Right atrium auricular region (tissue), 2 donors: ENCODE measurements around the gene GADL1. TPM values are rescaled to one million over a fixed set of nuclear protein-coding genes. Genes with fewer than 3 reads are reported as not detected.
A peak's percentile ranks its signal among the peaks of the same experiment; 100 is the strongest.

Source experiments
- DNase-seq: peaks from one replicate; pipeline ENCODE4 v3.0.0-alpha.2; 2019; ENCODE audit warnings: low spot score
- H3K27ac ChIP-seq, 2 donors: fragments of 200-600 bp; sonication (generic); 1 replicate in 1 of 2; 2 replicates in 1 of 2; pipeline ENCODE4 v1.5.1; 2016 to 2019
- H3K27me3 ChIP-seq, 2 donors: fragments of 200-600 bp; sonication (generic); one replicate each; pipeline versions ENCODE4 v1.5.1 to v1.6.0; 2017 to 2019
- H3K36me3 ChIP-seq: fragments of 200-600 bp; sonication (generic); one replicate; pipeline ENCODE4 v1.5.1; 2016
- H3K4me1 ChIP-seq, 2 donors: fragments of 200-600 bp; sonication (generic); one replicate each; pipeline versions ENCODE4 v1.5.1 to v1.6.0; 2017 to 2019
- H3K4me3 ChIP-seq, 2 donors: fragments of 200-600 bp; sonication (generic); 1 replicate in 1 of 2; 2 replicates in 1 of 2; pipeline ENCODE4 v1.5.1; 2017 to 2019; ENCODE audit warnings: mild to moderate bottlenecking in 1 of 2, moderate library complexity in 1 of 2
- H3K9me3 ChIP-seq, 2 donors: fragments of 200-600 bp; sonication (generic); one replicate each; pipeline ENCODE4 v1.5.1; 2019
- total RNA-seq, 2 donors: library from RNA; depleted of rRNA; stranded (reverse); fragments of >200 nt; gene quantifications; one replicate each; pipeline ENCODE4 v1.1.0, GENCODE V29; 2016
- TF ChIP-seq, protein P1 (sequence below), 2 donors: fragments of 200-600 bp; sonication (generic); IDR thresholded peaks; one replicate each; pipeline ENCODE4 v1.5.1; 2019; ENCODE audit warnings: antibody characterized with exemption in 2 of 2

The GADL1 gene
- total RNA-seq, 2 donors from 2014 or later: not detected

DNA sequence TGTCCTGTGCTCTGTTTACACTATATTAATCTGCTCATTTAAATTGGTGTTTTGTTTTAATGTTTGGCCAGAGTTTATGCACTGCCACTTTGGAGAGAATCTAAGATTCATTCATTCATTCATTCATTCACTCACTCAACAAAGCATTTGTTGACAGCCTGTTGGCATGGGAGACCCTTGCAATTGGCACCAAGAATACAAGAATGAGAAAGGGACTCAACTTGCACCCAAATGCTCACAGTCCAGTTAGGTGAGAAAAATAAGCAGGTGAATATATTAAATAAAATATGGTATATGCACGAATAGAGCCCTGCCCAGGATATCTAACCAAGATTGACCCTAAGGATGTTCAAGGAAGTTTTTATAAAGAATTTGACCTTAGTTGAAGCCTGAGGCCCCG, 207.7 kb downstream of the GADL1 start:
- Histone ChIP-seq H3K9me3 (no peaks in the 10 kb centered on the region), H3K27ac (no peak overlapping the region), H3K36me3 (peaks cover 54% of the 10 kb centered on the region), H3K27me3 (no peaks in the 10 kb centered on the region), H3K4me3 (no peak overlapping the region), H3K4me1 (peaks cover 0 to 95% of the 10 kb centered on the region in 2 donors)
- TF ChIP-seq, protein P1, sequence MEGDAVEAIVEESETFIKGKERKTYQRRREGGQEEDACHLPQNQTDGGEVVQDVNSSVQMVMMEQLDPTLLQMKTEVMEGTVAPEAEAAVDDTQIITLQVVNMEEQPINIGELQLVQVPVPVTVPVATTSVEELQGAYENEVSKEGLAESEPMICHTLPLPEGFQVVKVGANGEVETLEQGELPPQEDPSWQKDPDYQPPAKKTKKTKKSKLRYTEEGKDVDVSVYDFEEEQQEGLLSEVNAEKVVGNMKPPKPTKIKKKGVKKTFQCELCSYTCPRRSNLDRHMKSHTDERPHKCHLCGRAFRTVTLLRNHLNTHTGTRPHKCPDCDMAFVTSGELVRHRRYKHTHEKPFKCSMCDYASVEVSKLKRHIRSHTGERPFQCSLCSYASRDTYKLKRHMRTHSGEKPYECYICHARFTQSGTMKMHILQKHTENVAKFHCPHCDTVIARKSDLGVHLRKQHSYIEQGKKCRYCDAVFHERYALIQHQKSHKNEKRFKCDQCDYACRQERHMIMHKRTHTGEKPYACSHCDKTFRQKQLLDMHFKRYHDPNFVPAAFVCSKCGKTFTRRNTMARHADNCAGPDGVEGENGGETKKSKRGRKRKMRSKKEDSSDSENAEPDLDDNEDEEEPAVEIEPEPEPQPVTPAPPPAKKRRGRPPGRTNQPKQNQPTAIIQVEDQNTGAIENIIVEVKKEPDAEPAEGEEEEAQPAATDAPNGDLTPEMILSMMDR (IDR thresholded peaks at IDR 0.05): no peak
- DNase-seq: no peak

DNA sequence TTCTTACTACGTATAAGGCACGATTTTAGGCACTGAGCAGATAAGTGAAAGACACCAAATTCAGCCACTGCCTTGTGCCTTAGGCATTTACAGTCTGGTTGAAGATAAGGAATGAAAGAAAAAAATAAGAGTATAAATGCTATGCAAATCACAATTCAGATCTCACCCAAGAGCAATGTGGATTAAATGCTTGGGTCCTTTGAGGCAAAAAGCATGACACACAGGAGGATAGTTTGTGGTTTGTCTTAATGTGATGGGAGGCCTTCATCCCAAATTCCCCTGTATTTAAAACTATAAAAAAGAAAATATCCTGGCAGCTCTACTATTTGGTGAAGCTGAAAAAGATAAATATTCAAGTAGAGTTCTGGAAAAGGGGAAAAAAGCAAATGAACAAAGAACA, 208.3 kb downstream of the GADL1 start:
- TF ChIP-seq, protein P1 (IDR thresholded peaks at IDR 0.05): no peak

DNA sequence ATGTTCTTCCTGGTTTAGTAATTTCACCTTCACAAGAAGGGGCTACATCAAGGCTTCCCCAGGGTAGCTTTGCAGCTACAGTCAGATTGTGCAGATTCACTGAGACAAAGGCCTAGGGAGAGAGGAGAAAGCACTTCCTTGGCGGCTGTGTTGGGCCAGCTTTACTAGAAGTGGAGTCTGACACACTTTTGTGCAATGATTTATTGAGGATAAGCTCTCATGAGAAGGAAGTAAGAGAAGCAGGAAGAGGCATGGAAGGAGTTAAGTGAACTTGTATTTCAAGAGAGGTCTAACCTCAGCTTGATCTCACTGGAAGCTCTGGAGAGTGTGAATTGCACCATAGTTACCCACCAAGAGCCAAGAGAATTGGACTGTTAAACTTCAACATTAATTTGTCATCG, 209.2 kb downstream of the GADL1 start:
- DNase-seq: no peak
- H3K36me3 ChIP-seq: peaks cover 38% of the 10 kb centered on the region
- H3K9me3 ChIP-seq: no peaks in the 10 kb centered on the region
- no peak overlapping the region for H3K4me3 ChIP-seq
- H3K27me3 ChIP-seq: no peaks in the 10 kb centered on the region
- peaks cover 0 to 95% of the 10 kb centered on the region in 2 donors for H3K4me1 ChIP-seq
- TF ChIP-seq, protein P1 (IDR thresholded peaks at IDR 0.05): no peak
- peak overlapping the region; percentile 31 to 48 for H3K27ac ChIP-seq

More for the DNA sequence above, 208.3 kb downstream of the GADL1 start:
- Histone ChIP-seq H3K36me3 (peaks cover 48% of the 10 kb centered on the region), H3K9me3 (no peaks in the 10 kb centered on the region), H3K27ac (no peak overlapping the region), H3K4me3 (no peak overlapping the region), H3K4me1 (peaks cover 0 to 95% of the 10 kb centered on the region in 2 donors), H3K27me3 (no peaks in the 10 kb centered on the region)
- no peak for DNase-seq

DNA sequence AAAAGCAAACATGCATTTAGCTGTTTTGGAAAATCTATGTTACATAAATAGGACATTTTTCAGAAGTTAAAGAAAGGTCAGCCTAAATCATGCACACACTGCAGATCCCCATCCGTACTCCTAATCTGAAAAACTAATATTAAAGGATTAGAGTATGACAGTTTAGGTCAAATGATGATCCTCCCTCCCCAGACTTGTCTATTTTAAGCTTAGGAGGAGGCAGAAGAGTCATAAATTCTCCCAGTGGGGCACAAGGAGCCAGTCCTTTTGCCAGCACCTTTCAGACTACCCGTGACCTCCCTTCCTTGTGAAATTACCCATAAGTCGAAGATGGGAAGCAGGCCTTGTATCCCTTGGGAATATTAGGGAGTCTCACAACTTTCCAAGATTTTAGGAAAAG, 210.1 kb downstream of the GADL1 start:
- Histone ChIP-seq H3K9me3 (no peaks in the 10 kb centered on the region), H3K27ac (peak overlapping the region; percentile 31 to 48), H3K4me3 (no peak overlapping the region), H3K4me1 (peaks cover 0 to 95% of the 10 kb centered on the region in 2 donors), H3K27me3 (no peaks in the 10 kb centered on the region), H3K36me3 (peaks cover 34% of the 10 kb centered on the region)
- TF ChIP-seq, protein P1 (IDR thresholded peaks at IDR 0.05): no peak
- DNase-seq: no peak

DNA sequence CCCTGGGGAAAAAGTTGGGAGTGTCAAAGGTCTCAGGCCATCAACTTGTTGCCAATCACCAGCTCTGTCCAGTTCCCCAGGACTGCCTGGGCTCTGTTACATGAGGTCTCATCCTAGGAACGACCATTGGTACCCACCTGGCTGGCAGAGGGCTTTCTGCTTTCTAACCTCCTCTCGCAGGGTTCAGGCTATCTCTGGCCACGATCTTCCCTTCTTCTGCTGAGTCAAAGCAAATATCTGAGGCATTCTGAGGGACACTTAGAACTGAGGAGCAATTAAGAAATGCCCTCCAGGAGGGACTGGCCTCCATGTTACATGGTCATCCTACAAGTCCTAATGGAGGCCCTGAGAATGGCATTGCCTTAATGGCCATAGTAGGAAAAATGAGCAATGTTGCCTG, 210.7 kb downstream of the GADL1 start:
- peaks cover 35% of the 10 kb centered on the region for H3K36me3 ChIP-seq
- H3K9me3 ChIP-seq: no peaks in the 10 kb centered on the region
- H3K4me3 ChIP-seq: no peak overlapping the region
- peaks cover 0 to 95% of the 10 kb centered on the region in 2 donors for H3K4me1 ChIP-seq
- DNase-seq: no peak
- TF ChIP-seq, protein P1 (IDR thresholded peaks at IDR 0.05): no peak
- no peaks in the 10 kb centered on the region for H3K27me3 ChIP-seq
- H3K27ac ChIP-seq: peak overlapping the region in 1 of 2 donors; percentile 48
